Mesothelial cell of epicardium (in vitro differentiated cells): Measurements from ENCODE around the gene PI4K2A. TPM values are rescaled to one million over a fixed set of nuclear protein-coding genes. Genes with fewer than 3 reads are reported as not detected.
"Not testable (repeated sequence)": the region's sequence is repeated elsewhere in the genome, so short reads cannot be mapped to it uniquely, and the experiment has no call there.

Experiments
- DNase-seq, 2 experiments: peaks; one replicate each; pipeline ENCODE4 v3.0.0; 2021; ENCODE audit warnings: low spot score in 2 of 2; ENCODE audit not compliant: unreplicated experiment in 2 of 2
- H3K27ac Mint-ChIP-seq: 2 replicates; pipeline ENCODE4 v1.8.0; 2021; ENCODE audit warnings: mixed read lengths
- H3K27me3 Mint-ChIP-seq: 2 replicates; pipeline ENCODE4 v1.8.0; 2021; ENCODE audit warnings: low read depth, mixed read lengths
- H3K36me3 Mint-ChIP-seq: 2 replicates; pipeline ENCODE4 v1.8.0; 2021; ENCODE audit warnings: mixed read lengths
- H3K4me1 Mint-ChIP-seq: 2 replicates; pipeline ENCODE4 v1.8.0; 2021; ENCODE audit warnings: mixed read lengths
- H3K4me3 Mint-ChIP-seq: 2 replicates; pipeline ENCODE4 v1.8.0; 2021; ENCODE audit warnings: mild to moderate bottlenecking, moderate library complexity, mixed read lengths
- H3K9me3 Mint-ChIP-seq: 2 replicates; pipeline ENCODE4 v1.8.0; 2021; ENCODE audit warnings: mixed read lengths
- total RNA-seq: library from RNA; stranded (reverse); gene quantifications from 3 replicates; pipeline ENCODE4 v1.2.1, GENCODE V29; 2021
- TF ChIP-seq, protein P1 (sequence below): fragments of 200-600 bp; sonication (generic); IDR thresholded peaks from one replicate; pipeline ENCODE4 v1.5.0; 2021; ENCODE audit warnings: antibody characterized with exemption; ENCODE audit not compliant: unreplicated experiment

The PI4K2A gene
- total RNA-seq, 1 donor from 2014 or later, result 18.7 TPM

DNA sequence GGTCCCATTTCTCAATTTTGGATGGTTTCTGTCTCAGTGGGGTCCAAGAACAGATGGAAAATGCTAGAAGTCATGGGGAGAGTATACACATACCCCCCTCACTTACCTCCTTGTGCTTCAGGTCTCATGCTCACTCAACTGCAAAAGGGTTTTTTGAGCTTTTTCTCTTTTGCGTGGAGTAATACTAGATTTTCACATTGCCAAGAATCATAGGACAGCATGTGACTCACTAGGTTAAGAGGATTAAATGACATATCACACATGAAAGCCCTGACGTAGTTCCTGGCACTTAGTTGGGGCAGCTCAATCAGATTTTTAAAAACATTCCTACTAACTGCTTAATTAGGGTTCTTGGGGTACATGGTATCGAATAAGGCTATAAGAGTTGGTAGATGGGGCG is 4.5 kb downstream of the PI4K2A start:
- no peak for DNase-seq
- TF ChIP-seq, protein P1, sequence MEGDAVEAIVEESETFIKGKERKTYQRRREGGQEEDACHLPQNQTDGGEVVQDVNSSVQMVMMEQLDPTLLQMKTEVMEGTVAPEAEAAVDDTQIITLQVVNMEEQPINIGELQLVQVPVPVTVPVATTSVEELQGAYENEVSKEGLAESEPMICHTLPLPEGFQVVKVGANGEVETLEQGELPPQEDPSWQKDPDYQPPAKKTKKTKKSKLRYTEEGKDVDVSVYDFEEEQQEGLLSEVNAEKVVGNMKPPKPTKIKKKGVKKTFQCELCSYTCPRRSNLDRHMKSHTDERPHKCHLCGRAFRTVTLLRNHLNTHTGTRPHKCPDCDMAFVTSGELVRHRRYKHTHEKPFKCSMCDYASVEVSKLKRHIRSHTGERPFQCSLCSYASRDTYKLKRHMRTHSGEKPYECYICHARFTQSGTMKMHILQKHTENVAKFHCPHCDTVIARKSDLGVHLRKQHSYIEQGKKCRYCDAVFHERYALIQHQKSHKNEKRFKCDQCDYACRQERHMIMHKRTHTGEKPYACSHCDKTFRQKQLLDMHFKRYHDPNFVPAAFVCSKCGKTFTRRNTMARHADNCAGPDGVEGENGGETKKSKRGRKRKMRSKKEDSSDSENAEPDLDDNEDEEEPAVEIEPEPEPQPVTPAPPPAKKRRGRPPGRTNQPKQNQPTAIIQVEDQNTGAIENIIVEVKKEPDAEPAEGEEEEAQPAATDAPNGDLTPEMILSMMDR, result no peak
- peaks cover 29% of the 10 kb centered on the region for H3K4me1 Mint-ChIP-seq
- no peaks in the 10 kb centered on the region for H3K27me3 Mint-ChIP-seq
- no peak overlapping the region for H3K27ac Mint-ChIP-seq
- H3K9me3 Mint-ChIP-seq, result no peaks in the 10 kb centered on the region
- H3K36me3 Mint-ChIP-seq, result peaks cover 9% of the 10 kb centered on the region
- H3K4me3 Mint-ChIP-seq, result no peak overlapping the region

DNA sequence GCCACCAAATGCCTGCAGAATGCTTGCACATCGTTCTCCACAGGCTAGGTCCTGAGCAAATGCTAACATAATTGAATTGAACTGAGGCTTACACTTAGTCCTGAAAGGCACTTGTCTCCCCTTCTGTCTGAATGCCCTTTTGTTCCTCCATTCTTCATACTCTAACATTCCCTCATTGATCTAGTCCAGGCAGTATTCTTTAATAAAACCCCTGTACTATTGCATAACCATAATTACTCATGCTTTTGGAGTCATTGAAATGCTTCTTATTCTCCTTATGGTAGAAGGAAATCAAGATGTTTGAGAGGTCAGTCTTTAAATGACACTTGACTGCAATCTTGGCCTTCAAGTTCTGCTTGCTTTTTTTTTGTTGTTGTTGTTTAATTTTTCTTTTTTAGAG is 7.1 kb downstream of the PI4K2A start:
- Mint-ChIP-seq H3K36me3 (peaks cover 9% of the 10 kb centered on the region), H3K4me3 (no peak overlapping the region), H3K27me3 (no peaks in the 10 kb centered on the region), H3K4me1 (peaks cover 18% of the 10 kb centered on the region), H3K27ac (peak overlapping the region; percentile 39), H3K9me3 (no peaks in the 10 kb centered on the region)
- no peak for DNase-seq
- TF ChIP-seq, protein P1, result no peak

DNA sequence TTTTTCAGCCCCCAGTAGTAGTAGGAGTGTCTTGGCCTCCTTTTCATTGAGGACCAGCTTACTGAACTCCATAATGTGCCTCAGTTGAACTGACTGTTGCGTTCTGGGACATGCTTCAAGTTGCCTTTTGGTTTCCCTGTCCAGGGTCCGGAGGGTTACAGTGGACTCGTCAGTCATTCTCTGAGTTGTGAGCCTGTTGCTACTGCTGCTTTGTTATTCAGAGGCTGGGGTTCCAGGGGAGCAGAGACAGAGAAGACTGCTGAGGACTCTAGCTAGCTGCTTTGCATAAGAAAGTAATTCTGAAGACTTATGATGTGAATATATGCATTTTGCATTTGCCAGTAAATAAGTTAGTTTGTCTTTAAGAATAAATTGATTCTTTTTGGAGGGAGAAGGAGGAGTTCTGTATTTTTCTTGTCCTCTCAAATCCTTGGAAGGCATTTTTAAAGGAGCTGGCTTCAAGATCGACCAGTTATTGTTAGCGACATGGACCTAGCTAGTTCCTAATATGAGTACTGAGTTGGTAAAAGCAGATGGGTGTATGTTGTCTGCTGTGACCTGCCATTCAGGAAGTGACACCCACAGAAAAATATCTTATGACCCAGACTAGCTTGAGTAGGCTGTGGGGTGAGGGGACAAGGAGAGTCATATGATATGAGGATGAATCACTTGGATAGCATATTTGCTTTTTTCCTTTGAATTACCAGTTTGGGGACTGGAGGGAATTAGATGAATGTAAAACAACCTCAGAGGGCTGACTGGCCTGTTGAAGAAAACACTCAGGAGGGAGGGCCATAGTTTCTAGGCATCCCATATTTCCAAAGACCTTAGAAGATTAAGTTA is 8.3 kb downstream of the PI4K2A start:
- Mint-ChIP-seq H3K4me3 (no peak overlapping the region), H3K36me3 (peaks cover 16% of the 10 kb centered on the region), H3K27me3 (no peaks in the 10 kb centered on the region)

DNA sequence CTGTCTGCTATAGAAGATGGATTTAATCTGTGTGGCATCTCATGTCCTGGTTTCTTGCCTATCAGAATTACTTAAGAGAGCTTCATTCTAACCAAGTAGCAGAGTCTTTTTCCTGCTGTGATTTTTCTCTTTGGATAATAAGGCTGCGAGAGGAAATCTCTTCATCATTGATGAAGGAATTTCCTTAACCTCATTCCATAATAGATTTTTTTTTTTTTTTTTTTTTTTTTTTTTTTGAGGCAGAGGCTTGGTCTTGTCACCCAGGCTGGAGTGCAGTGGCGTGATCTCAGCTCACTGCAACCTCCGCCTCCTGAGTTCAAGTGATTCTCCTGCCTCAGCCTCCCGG is 8.9 kb downstream of the PI4K2A start:
- H3K4me3 Mint-ChIP-seq, H3K9me3 Mint-ChIP-seq, DNase-seq, H3K4me1 Mint-ChIP-seq, H3K27me3 Mint-ChIP-seq: not testable (repeated sequence)
- peaks cover 19% of the 10 kb centered on the region for H3K36me3 Mint-ChIP-seq
- peak overlapping the region; percentile 71 for H3K27ac Mint-ChIP-seq

More for the DNA sequence above, 8.3 kb downstream of the PI4K2A start:
- DNase-seq, result no peak
- Mint-ChIP-seq H3K27ac (peak overlapping the region; percentile 71), H3K4me1 (peaks cover 10% of the 10 kb centered on the region), H3K9me3 (no peaks in the 10 kb centered on the region)
- TF ChIP-seq, protein P1, result no peak

DNA sequence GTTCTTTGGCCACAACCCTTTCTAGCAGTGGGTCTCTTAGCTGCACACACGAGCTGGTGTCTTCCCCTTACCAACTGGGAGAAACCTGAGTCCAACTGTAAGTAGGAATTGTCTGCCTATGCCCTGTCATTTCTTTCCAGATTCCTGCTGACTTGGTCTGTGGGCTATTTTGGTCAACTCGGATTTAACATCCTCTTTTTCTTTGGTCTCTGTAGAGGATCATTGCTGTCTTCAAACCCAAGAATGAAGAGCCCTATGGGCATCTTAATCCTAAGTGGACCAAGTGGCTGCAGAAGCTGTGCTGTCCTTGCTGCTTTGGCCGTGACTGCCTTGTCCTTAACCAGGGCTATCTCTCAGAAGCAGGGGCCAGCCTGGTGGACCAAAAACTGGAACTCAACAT is 10.3 kb downstream of the PI4K2A start:
- Mint-ChIP-seq H3K9me3 (no peaks in the 10 kb centered on the region), H3K36me3 (peaks cover 21% of the 10 kb centered on the region), H3K4me3 (no peak overlapping the region), H3K4me1 (peaks cover 10% of the 10 kb centered on the region), H3K27me3 (no peaks in the 10 kb centered on the region), H3K27ac (no peak overlapping the region)
- TF ChIP-seq, protein P1, result no peak
- DNase-seq, result no peak

DNA sequence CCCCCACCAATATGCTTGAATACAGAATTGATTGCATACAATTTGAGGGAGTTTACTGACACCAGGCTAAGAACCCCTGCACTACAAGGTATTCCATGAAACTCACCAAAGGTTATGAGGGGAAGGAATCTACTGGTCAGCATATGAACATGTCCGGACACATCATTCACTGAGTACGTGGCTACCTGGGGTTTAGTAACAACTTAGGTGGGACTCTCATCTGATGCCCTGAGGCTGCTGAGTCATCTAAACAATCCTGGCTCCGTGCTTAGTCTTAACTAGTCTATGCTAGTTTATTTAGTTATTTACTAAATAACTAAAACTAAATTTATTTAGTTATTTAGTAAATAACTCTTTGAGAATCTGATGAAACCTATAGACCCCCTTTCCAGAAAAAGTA is 11.3 kb downstream of the PI4K2A start:
- Mint-ChIP-seq H3K36me3 (peaks cover 29% of the 10 kb centered on the region), H3K27ac (no peak overlapping the region)

More for the DNA sequence above, 11.3 kb downstream of the PI4K2A start:
- no peak overlapping the region for H3K4me3 Mint-ChIP-seq
- H3K4me1 Mint-ChIP-seq, result peaks cover 10% of the 10 kb centered on the region
- H3K9me3 Mint-ChIP-seq, result no peaks in the 10 kb centered on the region
- DNase-seq, result no peak
- H3K27me3 Mint-ChIP-seq, result no peaks in the 10 kb centered on the region
- TF ChIP-seq, protein P1, result no peak
